ENCODE measurements around the gene EYA3.
A peak's percentile ranks its signal among the peaks of the same experiment; 100 is the strongest.

The EYA3 gene

DNA sequence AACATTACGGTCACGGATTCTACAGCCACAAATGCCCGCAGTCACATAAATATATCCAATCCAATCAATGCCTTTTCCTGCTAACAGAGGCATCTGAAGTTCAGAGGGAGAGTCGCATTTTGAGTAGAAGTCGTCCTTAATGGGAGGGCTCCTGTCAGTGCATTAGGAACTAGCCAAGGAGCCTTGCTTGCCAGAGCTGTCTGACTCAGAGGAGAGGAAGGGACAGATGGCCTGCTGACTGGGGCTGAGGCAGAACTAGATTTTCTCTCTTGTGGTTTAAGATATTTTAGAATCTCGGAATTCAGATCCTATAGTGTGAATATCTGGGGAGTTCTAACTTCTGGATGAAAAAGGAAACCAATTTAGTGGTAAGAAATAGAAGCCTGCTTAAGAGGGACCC, 118.0 kb downstream of the EYA3 start:
- Mint-ChIP-seq H3K9me3 (no peaks in the 10 kb centered on the region), H3K27me3 (ENCODE audit: low read depth) (no peaks in the 10 kb centered on the region), H3K4me3 (no peak overlapping the region), H3K4me1 (ENCODE audit: low read depth) (peaks cover 22% of the 10 kb centered on the region), H3K36me3 (ENCODE audit: low read depth) (peaks cover 28% of the 10 kb centered on the region), H3K27ac (no peak overlapping the region)
- no peak for DNase-seq (ENCODE audit: low spot score)

DNA sequence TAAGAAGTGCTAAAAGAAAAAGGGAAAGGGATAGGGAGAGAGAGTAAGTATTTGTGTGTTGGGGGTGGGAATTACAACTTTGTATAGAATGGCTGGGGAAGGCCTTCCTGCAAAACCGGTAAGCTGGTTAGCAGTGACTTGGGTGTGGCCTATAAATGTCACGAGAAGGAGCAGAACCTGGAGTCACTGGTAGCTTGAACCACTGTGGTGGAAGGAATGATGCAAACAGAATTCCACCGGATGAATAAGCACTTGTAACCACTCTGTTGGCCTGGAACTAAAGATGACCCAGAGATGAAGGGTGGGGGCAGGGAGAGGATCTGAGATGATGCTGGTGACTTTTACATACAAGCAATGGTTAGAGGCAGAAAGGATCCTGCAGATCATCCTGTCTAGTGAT, 119.7 kb downstream of the EYA3 start:
- Mint-ChIP-seq H3K36me3 (ENCODE audit: low read depth) (peaks cover 23% of the 10 kb centered on the region), H3K4me3 (no peak overlapping the region), H3K27me3 (ENCODE audit: low read depth) (no peaks in the 10 kb centered on the region), H3K9me3 (no peaks in the 10 kb centered on the region), H3K4me1 (ENCODE audit: low read depth) (peaks cover 16% of the 10 kb centered on the region), H3K27ac (no peak overlapping the region)
- no peak for DNase-seq (ENCODE audit: low spot score)

DNA sequence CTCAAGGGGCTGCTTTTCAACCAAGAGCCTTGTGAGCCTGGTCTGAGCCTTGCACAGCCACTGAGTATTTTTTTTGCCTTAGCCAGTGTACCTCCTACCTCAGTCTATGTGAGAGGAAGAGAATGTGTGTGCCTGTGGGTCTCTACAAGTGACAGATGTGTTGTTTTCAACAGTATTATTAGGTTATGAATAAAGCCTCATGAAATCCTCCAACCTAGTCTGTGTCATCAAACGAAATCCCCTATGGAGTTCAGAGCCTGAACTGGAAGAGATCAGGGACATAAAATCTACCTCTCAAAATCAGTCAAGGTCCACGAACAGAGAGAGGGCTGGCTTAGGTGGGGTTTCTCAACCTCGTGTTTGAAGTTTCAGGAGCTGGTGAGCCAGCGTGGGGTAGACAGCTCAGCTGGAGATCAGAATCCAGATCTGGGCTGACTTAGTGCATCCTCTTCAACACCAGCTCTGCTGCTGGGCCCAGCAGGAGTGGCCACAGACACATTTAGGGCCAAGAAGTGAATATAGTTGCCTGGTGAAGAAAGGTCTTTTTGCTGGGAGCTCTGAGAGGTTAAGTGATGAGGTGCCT, 120.4 kb downstream of the EYA3 start:
- Mint-ChIP-seq H3K4me1 (ENCODE audit: low read depth) (peaks cover 9% of the 10 kb centered on the region), H3K4me3 (no peak overlapping the region), H3K36me3 (ENCODE audit: low read depth) (peaks cover 16% of the 10 kb centered on the region), H3K9me3 (no peaks in the 10 kb centered on the region), H3K27me3 (ENCODE audit: low read depth) (no peaks in the 10 kb centered on the region), H3K27ac (peak overlapping the region; percentile 3)
- no peak for DNase-seq (ENCODE audit: low spot score)

DNA sequence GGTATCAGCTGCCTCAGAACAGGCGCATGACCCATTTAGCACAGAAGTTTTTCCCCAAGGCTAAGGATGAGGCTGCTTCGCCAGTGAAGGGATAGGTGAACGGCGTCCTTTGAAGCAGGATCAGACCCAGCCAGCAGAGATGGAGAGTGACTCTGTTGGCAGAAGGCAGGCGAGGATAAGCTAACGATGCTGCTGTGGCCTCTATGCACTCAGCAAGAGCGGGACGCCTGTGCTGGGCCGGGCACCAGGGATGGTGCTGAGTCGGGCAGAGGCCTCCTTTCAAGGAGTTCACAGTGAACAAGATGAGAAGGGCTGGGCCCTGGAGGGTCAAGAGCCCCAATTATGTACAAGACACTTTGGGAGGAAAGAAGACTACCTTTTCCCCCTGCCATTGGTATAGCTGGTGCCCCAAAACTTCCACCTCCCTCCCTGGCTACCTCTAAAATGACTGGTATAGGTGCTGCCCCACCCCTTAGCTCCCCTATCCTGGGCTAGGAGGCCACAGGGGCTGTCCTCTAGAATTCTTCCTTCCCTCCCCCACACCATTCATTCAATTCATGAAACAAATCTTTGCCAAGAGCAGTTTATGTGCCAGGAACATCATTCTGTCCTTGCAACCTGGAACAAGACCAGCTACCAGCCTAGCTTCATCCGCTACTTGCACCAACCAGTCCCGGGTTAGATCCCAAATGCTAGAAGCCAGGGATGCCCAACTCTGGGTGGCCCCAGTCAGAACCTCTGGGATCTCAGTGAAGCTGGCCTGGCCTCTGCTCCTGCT, 121.1 kb downstream of the EYA3 start:
- Mint-ChIP-seq H3K27me3 (ENCODE audit: low read depth) (no peaks in the 10 kb centered on the region), H3K4me1 (ENCODE audit: low read depth) (peaks cover 9% of the 10 kb centered on the region), H3K9me3 (no peaks in the 10 kb centered on the region), H3K27ac (peak overlapping the region; percentile 50), H3K4me3 (no peak overlapping the region), H3K36me3 (ENCODE audit: low read depth) (peaks cover 15% of the 10 kb centered on the region)
- DNase-seq (ENCODE audit: low spot score) = no peak

DNA sequence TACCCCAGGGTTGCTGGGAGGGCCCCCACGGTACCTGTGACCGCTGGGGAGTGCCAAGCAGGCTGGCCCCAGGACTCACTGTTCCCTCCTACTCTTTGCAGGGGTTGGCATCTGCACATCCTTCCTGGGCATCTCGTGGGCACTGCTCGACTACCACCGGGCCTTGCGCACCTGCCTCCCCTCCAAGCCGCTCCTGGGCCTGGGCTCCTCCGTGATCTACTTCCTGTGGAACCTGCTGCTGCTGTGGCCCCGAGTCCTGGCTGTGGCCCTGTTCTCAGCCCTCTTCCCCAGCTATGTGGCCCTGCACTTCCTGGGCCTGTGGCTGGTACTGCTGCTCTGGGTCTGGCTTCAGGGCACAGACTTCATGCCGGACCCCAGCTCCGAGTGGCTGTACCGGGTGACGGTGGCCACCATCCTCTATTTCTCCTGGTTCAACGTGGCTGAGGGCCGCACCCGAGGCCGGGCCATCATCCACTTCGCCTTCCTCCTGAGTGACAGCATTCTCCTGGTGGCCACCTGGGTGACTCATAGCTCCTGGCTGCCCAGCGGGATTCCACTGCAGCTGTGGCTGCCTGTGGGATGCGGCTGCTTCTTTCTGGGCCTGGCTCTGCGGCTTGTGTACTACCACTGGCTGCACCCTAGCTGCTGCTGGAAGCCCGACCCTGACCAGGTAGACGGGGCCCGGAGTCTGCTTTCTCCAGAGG, 121.9 kb downstream of the EYA3 start:
- no peak for DNase-seq (ENCODE audit: low spot score)
- Mint-ChIP-seq H3K36me3 (ENCODE audit: low read depth) (peaks cover 14% of the 10 kb centered on the region), H3K27ac (peak overlapping the region; percentile 50), H3K9me3 (no peaks in the 10 kb centered on the region), H3K27me3 (ENCODE audit: low read depth) (no peaks in the 10 kb centered on the region), H3K4me3 (no peak overlapping the region), H3K4me1 (ENCODE audit: low read depth) (peaks cover 13% of the 10 kb centered on the region)

DNA sequence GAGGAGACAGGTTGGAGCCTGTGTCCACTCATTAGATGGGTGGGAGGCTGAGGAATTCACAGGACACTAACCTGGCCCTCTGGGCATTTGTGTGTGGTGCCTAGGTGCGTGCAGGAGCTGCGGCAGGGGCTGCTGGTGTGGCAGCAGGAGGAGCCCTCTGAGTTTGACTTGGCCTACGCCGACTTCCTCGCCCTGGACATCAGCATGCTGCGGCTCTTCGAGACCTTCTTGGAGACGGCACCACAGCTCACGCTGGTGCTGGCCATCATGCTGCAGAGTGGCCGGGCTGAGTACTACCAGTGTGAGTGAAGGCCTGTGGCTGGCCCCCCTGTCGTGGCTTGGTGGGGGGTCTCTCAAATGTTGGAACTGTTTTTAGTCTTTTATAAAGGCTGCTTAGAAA, 125.0 kb downstream of the EYA3 start:
- DNase-seq (ENCODE audit: low spot score) = no peak
- H3K27ac Mint-ChIP-seq = no peak overlapping the region
- peaks cover 12% of the 10 kb centered on the region for H3K4me1 Mint-ChIP-seq (ENCODE audit: low read depth)
- no peaks in the 10 kb centered on the region for H3K9me3 Mint-ChIP-seq
- H3K36me3 Mint-ChIP-seq (ENCODE audit: low read depth) = peaks cover 12% of the 10 kb centered on the region
- no peak overlapping the region for H3K4me3 Mint-ChIP-seq
- no peaks in the 10 kb centered on the region for H3K27me3 Mint-ChIP-seq (ENCODE audit: low read depth)

DNA sequence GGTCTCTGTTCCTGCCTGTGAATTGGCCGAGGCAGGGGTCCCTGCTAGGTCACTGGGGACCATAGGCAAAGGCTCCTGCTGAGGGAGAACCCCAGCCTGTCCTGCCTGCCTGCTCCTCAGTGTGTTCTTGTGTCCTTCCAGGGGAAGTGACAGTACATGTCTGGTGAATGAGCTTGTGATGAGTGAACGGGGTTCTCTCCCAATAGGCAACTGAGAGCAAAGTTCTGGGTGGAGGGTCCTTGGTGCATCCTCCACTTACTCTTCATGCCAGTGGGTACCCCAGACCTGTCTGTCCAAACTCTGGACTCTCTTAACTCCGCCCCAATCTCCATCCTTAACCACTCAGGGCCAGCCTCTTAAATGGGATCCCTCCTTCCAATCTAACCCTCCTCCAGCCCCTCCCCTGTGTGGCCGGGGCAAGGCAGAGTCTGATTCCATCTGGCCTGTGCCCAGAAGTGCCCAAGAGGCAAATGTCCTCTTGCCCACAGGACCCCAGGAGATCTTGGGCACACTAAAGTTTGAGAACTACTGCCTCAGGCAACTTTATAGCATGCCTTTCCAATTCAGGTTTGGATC, 126.7 kb downstream of the EYA3 start:
- Mint-ChIP-seq H3K4me3 (peak overlapping the region; percentile 70), H3K9me3 (no peaks in the 10 kb centered on the region), H3K27ac (no peak overlapping the region), H3K36me3 (ENCODE audit: low read depth) (peaks cover 1% of the 10 kb centered on the region), H3K27me3 (ENCODE audit: low read depth) (no peaks in the 10 kb centered on the region), H3K4me1 (ENCODE audit: low read depth) (peaks cover 10% of the 10 kb centered on the region)
- DNase-seq (ENCODE audit: low spot score) = no peak

DNA sequence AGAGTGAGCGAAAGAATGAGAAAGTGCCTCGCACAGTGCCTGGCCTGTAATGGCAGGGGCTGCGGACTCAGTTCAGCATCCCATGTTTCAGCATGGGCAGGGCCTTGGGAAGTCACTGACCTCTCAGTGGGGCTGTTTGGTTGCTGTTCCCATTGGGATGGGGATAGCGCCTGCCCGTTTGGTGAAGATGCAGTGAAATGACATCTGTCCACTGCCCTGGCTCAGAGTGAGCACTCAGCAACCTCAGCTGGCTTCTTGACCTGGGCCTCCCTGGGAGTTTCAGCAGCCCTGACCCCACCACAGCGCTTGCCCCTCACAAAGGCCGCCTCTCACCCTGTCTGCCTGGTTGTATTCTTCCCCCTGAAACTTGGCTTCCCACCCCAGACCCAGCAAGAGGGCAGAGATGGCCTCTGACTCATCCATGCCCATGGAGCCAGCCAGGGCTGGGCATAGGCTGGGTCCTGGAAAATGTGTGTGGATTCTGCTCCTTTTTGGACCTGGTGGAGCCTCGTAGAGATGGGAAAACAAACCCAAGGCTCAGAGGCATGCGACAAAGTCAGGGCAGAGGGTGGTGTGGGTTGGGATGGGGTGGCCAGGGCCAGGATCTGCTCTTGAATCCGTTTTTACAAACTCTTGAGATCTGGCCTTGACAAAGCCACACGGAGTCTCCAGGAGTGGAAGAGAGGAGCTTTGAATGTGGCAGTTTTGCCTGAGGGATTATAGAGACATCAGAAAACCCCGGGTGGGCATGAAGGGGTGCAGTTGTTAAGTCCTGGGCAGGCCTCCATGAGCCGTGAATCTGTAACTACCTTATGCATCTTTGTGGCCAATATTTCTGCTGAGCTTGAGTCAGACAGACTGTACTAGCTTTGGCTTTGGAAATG, 127.4 kb downstream of the EYA3 start:
- Mint-ChIP-seq H3K27me3 (ENCODE audit: low read depth) (no peaks in the 10 kb centered on the region), H3K9me3 (no peaks in the 10 kb centered on the region), H3K27ac (peak overlapping the region; percentile 35)

DNA sequence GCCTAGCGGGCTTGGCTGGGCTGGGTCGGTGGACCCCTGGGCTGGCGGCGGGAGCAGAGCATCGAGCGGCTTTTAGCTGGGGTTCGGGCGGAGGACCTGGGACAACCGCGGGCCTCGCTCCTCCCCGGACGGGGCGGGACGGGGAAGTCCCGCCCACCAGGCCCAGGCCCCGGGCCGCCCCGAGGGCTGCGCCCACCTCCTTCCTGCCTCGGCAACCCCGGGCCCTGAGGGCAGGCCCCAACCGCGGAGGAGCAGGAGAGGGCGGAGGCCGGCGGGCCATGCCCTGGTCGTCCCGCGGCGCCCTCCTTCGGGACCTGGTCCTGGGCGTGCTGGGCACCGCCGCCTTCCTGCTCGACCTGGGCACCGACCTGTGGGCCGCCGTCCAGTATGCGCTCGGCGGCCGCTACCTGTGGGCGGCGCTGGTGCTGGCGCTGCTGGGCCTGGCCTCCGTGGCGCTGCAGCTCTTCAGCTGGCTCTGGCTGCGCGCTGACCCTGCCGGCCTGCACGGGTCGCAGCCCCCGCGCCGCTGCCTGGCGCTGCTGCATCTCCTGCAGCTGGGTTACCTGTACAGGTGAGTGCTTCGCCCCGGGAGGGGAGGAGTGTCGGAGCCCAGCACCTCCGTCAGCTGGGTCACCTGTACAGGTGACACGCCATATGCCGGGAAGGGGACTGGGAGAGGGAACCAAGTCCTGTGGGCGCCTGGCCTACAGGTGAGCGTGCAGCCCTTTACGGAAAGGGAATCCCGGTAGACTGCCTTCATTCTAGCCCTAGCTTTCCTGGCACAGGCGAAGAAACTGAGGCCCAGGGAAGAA, 128.4 kb downstream of the EYA3 start, which contains the start of gene XKR8:
Gene XKR8, plus strand, starts transcription at position 182 of the 812 bp plus-strand sequence. Its CDS starts 97 bp downstream, at position 279.
- Mint-ChIP-seq H3K36me3 (ENCODE audit: low read depth) (no peaks in the 10 kb centered on the region), H3K4me1 (ENCODE audit: low read depth) (peaks cover 10% of the 10 kb centered on the region), H3K27ac (peak within 1 kb of the TSS; percentile 45), H3K9me3 (no peaks in the 10 kb centered on the region), H3K27me3 (ENCODE audit: low read depth) (peaks cover 3% of the 10 kb centered on the region), H3K4me3 (peak within 1 kb of the TSS; percentile 78)
- peak; percentile 80 for DNase-seq (ENCODE audit: low spot score)

More for the DNA sequence above, 127.4 kb downstream of the EYA3 start:
- peaks cover 10% of the 10 kb centered on the region for H3K4me1 Mint-ChIP-seq (ENCODE audit: low read depth)
- no peaks in the 10 kb centered on the region for H3K36me3 Mint-ChIP-seq (ENCODE audit: low read depth)
- H3K4me3 Mint-ChIP-seq = peak overlapping the region; percentile 70
- no peak for DNase-seq (ENCODE audit: low spot score)

DNA sequence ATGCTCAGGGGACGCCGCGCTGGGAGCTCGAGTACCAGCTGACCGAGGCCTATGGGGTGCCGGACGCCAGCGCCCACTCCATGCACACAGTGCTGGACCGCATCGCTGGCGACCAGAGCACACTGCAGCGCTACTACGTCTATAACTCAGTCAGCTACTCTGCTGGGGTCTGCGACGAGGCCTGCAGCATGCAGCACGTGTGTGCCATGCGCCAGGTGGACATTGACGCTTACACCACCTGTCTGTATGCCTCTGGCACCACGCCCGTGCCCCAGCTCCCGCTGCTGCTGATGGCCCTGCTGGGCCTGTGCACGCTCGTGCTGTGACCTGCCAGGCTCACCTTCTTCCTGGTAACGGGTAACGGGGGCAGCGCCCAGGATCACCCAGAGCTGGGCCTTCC, 129.9 kb downstream of the EYA3 start:
- H3K36me3 Mint-ChIP-seq (ENCODE audit: low read depth) = no peaks in the 10 kb centered on the region
- H3K27me3 Mint-ChIP-seq (ENCODE audit: low read depth) = peaks cover 3% of the 10 kb centered on the region
- no peak overlapping the region for H3K4me3 Mint-ChIP-seq
- no peak for DNase-seq (ENCODE audit: low spot score)
- H3K9me3 Mint-ChIP-seq = no peaks in the 10 kb centered on the region
- H3K27ac Mint-ChIP-seq = no peak overlapping the region
- peaks cover 10% of the 10 kb centered on the region for H3K4me1 Mint-ChIP-seq (ENCODE audit: low read depth)

DNA sequence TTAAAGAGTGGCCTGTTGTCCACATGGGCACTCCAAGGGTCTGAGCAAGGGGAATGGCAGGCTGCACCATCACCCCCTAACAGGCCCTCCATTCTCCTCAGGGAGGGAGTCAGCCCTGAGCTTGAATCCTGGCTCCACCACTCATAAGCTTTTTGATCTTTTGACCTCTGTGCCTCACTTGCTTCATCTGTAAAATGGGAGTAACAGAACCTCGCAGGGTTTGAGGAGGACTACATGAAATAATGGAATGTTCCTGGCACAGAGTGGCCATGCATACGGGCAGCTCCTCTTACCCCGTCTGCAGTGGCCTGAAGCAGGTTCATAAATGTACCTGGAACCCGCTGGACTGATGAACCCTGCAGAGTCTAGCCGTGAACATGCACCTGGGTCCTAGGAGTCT, 130.8 kb downstream of the EYA3 start:
- no peak overlapping the region for H3K27ac Mint-ChIP-seq
- no peaks in the 10 kb centered on the region for H3K9me3 Mint-ChIP-seq
- no peak overlapping the region for H3K4me3 Mint-ChIP-seq
- peaks cover 10% of the 10 kb centered on the region for H3K4me1 Mint-ChIP-seq (ENCODE audit: low read depth)
- H3K36me3 Mint-ChIP-seq (ENCODE audit: low read depth) = no peaks in the 10 kb centered on the region
- peaks cover 9% of the 10 kb centered on the region for H3K27me3 Mint-ChIP-seq (ENCODE audit: low read depth)
- DNase-seq (ENCODE audit: low spot score) = no peak

DNA sequence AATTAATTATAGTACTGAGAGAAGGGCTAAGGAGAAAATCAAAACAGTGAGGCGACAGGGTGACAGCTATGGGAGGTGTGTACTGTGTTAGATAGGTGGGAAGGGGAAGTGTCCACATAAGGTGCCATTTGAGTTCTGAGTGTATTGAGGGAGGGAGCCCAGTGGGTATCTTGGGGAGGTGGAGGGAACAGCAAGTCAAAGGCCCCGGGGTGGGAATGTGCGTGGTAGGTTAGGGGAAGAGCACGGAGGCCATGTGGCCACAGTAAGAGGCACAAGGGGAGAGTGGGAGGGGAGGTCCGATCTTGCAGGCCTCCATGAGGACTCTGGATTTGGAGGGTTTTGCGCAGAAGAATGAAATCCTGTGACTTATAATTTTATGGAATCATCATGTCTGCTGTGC, 131.6 kb downstream of the EYA3 start:
- H3K4me3 Mint-ChIP-seq = no peak overlapping the region

DNA sequence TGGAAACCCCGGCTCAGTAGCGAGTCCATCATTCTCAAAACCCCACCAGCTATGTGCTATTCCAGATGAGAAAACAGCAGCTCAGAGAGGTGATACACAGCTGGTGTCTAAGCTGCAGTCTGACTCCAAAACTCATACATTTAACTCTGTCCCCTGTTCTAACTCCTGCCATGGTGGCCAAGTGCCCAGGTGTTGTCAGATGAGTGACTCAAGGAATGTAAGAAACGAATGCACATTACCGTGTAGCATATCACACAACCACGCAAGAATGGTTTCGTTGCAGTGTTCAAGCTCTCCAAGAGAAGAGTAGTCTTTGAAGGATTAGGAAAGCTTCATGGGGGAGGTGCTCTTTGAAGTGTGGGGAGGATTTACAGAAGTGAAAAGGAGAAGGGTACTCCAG, 133.3 kb downstream of the EYA3 start:
- Mint-ChIP-seq H3K4me3 (no peak overlapping the region), H3K27me3 (ENCODE audit: low read depth) (peaks cover 9% of the 10 kb centered on the region), H3K9me3 (no peaks in the 10 kb centered on the region), H3K36me3 (ENCODE audit: low read depth) (no peaks in the 10 kb centered on the region), H3K27ac (no peak overlapping the region), H3K4me1 (ENCODE audit: low read depth) (peaks cover 2% of the 10 kb centered on the region)
- DNase-seq (ENCODE audit: low spot score) = no peak

More for the DNA sequence above, 131.6 kb downstream of the EYA3 start:
- no peak for DNase-seq (ENCODE audit: low spot score)
- Mint-ChIP-seq H3K4me1 (ENCODE audit: low read depth) (peaks cover 7% of the 10 kb centered on the region), H3K27ac (no peak overlapping the region), H3K36me3 (ENCODE audit: low read depth) (no peaks in the 10 kb centered on the region), H3K27me3 (ENCODE audit: low read depth) (peaks cover 9% of the 10 kb centered on the region), H3K9me3 (no peaks in the 10 kb centered on the region)

Measured in T-helper 2 cell treated with Interferon-gamma antibody and Interleukin-4, amounts not matched to agents 5 μg/mL and 100 μg/mL, for 36 hours (primary cell).